Body of pancreas (tissue), 4 donors: ENCODE results near the gene SLC24A3.

Experiments
- CTCF ChIP-seq, 7 experiments: fragments of 450-650 bp in 4 of 7; fragments of 200-600 bp in 3 of 7; sonication (generic) in 3 of 7; IDR thresholded peaks; one replicate each; pipeline ENCODE4 v1.5.1; 2016 to 2019; ENCODE audit warnings: antibody characterized with exemption in 7 of 7
- POLR2A ChIP-seq, 3 donors: fragments of 450-650 bp; IDR thresholded peaks; one replicate each; pipeline ENCODE4 v1.6.1; 2016; ENCODE audit warnings: antibody characterized with exemption in 3 of 3, mild to moderate bottlenecking in 2 of 3

GRCh38 chr20:19725814-19726525 is 513.5 kb downstream of the SLC24A3 start:
- TF ChIP-seq CTCF (IDR thresholded peaks at IDR 0.05), result no peak
- TF ChIP-seq POLR2A (IDR thresholded peaks at IDR 0.05), result no peak
